Fibroblast of the aortic adventitia (primary cell): ENCODE results near the gene CD209. TPM values are rescaled to one million over a fixed set of nuclear protein-coding genes. Genes with fewer than 3 reads are reported as not detected.
"Not testable (repeated sequence)": the region's sequence is repeated elsewhere in the genome, so short reads cannot be mapped to it uniquely, and the experiment has no call there.

ENCODE experiments used
- DNase-seq: peaks from one replicate; pipeline ENCODE4 v3.0.0-alpha.2; 2010; ENCODE audit warnings: low read depth
- H3K4me3 ChIP-seq: 2 replicates; pipeline ENCODE4 v1.5.1; 2011; ENCODE audit warnings: low read depth, mild to moderate bottlenecking, control low read depth, low read length, moderate library complexity
- total RNA-seq: library from RNA; depleted of rRNA; stranded (reverse); fragments of >200 nt; gene quantifications from 2 replicates; pipeline ENCODE4 v1.2.3, GENCODE V29; 2012; ENCODE audit warnings: low replicate concordance
- TF ChIP-seq, protein P1 (sequence below): IDR thresholded peaks from 2 replicates; pipeline ENCODE4 v1.5.1; 2011; ENCODE audit warnings: mild to moderate bottlenecking, low read length, control low read depth, inconsistent platforms; ENCODE audit not compliant: insufficient read depth

The CD209 gene, protein sequence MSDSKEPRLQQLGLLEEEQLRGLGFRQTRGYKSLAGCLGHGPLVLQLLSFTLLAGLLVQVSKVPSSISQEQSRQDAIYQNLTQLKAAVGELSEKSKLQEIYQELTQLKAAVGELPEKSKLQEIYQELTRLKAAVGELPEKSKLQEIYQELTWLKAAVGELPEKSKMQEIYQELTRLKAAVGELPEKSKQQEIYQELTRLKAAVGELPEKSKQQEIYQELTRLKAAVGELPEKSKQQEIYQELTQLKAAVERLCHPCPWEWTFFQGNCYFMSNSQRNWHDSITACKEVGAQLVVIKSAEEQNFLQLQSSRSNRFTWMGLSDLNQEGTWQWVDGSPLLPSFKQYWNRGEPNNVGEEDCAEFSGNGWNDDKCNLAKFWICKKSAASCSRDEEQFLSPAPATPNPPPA
- total RNA-seq = not detected in 2 replicates

DNA sequence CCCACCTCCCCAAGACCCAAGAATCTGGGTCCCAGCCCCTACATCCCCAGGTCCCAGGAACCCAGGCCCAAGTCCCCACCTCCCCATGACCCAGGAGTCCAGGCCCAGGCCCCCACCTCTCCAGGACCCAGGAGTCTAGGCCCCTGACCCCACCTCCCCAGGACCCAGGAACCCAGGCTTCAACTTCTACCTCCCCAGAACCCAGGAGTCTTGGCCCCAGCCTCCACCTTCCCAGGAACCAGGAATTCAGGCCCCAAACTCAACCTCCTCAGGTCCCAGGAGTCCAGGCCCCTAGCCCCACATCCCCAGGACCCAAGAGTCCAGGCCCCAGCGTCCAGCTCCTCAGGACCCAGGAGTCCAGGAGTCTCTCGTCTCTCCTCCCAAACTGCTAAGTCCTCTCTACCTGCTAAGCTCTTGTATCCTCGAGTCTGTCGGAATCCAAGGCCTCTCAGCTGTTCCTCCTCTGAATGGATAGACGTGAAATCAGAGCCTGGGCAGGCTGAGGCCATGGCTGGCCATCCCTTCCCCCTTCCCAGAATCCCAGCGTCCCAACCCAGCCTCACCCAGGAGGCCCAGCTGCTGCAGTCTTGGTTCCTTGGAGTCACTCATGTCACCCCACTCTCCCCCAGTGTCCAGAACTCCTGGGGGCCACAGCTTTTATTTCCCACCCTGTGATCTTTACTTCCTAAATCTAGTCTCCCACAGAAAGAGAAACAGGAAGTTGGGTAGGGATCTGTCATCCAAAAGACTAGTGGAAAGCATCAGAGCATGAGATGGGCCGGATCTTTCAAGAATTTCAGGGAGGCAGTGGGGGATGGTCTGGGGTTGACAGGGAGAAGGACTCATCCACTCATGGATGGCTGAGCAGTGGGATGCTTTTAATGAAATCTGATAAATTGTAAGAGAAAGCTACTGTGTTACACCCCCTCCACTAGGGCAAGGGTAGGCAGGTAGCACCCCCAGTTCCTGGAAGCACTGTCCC is at the start of gene CD209:
Gene CD209, minus strand, starts transcription at position 632 of the 982 bp plus-strand sequence. Its CDS starts 23 bp downstream, at position 609.
- TF ChIP-seq, protein P1, sequence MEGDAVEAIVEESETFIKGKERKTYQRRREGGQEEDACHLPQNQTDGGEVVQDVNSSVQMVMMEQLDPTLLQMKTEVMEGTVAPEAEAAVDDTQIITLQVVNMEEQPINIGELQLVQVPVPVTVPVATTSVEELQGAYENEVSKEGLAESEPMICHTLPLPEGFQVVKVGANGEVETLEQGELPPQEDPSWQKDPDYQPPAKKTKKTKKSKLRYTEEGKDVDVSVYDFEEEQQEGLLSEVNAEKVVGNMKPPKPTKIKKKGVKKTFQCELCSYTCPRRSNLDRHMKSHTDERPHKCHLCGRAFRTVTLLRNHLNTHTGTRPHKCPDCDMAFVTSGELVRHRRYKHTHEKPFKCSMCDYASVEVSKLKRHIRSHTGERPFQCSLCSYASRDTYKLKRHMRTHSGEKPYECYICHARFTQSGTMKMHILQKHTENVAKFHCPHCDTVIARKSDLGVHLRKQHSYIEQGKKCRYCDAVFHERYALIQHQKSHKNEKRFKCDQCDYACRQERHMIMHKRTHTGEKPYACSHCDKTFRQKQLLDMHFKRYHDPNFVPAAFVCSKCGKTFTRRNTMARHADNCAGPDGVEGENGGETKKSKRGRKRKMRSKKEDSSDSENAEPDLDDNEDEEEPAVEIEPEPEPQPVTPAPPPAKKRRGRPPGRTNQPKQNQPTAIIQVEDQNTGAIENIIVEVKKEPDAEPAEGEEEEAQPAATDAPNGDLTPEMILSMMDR = no peak

DNA sequence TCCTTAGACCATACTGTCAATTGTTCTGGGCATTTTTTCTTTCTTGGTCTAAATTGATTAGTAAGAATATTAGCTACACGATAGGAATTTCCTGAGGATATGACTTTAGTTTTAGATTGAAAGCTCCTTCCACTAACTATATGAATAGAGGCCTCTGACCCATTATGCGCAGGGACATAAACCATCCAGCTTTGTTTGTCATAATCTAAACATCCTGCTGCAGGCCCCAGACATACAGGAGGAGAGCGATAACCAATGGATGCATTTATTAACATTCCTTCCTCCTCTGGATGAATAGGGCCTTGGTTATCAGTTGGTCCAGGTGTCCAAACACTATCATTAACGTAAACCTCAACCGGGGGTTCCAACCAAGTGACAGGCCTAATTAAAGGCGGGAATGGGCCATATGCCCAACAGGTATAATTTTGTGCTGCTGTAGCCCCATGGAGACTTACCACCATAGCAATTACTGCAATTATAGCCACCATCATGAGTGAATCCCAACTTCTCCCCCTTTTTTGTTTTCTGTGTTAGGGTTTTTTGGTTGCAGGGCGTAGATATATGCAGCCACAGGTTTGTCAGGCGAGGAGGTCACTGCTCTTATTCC is 48.3 kb upstream of the CD209 start:
- TF ChIP-seq, protein P1 = no peak
- DNase-seq = peak; percentile 16

More for the DNA sequence above, at the start of gene CD209:
- no peak for DNase-seq
- no peak within 1 kb of the TSS for H3K4me3 ChIP-seq

DNA sequence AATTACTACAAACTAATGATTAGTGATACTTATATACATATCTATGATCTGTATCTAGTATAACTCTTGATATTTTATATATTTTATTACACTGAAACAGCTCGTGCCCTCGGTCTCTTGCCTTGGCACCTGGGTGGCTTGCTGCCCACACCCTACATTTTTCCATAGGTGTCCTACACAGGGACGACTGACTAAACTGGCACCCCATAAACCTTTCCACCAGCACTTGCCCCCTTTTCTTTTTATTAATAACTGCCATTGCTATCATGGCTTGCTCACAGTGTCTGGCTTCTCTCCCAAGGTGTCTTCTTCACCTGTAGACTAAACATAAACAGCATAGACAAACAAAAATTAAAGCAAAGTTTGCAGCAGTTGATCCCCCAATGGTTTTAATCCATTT is 46.2 kb upstream of the CD209 start:
- TF ChIP-seq, protein P1 = no peak
- no peak overlapping the region for H3K4me3 ChIP-seq
- DNase-seq = no peak

More for the DNA sequence above, 48.3 kb upstream of the CD209 start:
- no peak overlapping the region for H3K4me3 ChIP-seq

DNA sequence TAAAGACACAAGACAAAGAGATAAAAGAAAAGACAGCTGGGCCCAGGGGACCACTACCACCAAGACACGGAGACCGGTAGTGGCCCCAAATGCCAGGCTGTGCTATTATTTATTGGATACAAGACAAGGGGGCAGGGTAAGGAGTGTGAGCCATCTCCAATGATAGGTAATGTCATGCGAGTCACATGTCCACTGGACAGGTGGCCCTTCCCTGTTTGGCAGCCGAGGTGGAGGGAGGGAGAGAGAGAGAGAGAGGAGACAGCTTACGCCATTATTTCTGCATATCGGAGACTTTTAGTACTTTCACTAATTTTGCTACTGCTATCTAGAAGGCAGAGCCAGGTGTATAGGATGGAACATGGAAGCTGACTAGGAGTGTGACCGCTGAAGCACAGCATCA is 45.4 kb upstream of the CD209 start:
- DNase-seq, H3K4me3 ChIP-seq: not testable (repeated sequence)

DNA sequence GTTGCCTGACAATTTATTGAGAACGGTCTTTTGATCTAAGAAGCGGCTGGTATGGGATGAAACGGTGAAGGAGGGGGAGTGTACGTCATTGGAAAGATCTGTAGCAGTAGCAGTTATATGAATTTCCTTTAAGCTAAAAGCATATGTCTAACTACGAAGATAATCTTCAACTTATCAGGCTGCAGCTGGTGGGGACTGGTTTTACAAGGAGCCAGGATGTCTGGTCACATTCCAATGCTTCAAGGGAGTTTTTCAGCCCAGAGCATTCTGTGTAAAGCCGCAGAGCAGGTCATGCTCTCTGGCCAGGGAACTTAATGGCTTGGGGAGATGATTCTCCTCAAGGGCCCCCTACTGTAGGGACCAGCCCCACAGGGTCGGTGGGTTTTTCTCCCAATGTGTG is 44.9 kb upstream of the CD209 start:
- H3K4me3 ChIP-seq = no peak overlapping the region
- DNase-seq = peak; percentile 26
- TF ChIP-seq, protein P1 = no peak

DNA sequence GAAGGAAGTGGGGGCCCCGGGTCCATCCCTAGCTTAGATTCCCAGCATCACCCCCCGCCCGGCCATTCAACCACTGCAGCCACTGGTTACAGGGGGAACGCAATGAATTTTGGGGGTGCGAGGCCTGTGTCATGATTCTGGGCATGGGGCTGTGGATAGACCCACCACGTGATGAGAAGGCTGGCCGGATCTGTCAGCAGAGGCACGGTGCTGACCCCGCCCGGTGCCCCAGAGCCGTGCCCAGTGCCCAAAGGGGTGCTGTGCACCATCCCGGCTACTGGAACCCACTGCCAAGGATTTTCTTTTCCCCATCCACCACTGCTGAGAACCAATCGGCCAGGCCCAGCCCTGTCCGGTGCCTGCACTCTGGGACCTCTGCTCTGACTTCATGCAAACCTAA is 43.1 kb upstream of the CD209 start:
- TF ChIP-seq, protein P1 = no peak
- no peak overlapping the region for H3K4me3 ChIP-seq
- no peak for DNase-seq
